Body of pancreas (tissue), 4 donors: ENCODE results near the gene LCN12.

Experiments used
- POLR2A ChIP-seq, 3 donors: fragments of 450-650 bp; IDR thresholded peaks; one replicate each; pipeline ENCODE4 v1.6.1; 2016; ENCODE audit warnings: antibody characterized with exemption in 3 of 3, mild to moderate bottlenecking in 2 of 3
- TF ChIP-seq, protein P1 (sequence below), 7 experiments: fragments of 450-650 bp in 4 of 7; fragments of 200-600 bp in 3 of 7; sonication (generic) in 3 of 7; IDR thresholded peaks; one replicate each; pipeline ENCODE4 v1.5.1; 2016 to 2019; ENCODE audit warnings: antibody characterized with exemption in 7 of 7

- TF ChIP-seq, protein P1, sequence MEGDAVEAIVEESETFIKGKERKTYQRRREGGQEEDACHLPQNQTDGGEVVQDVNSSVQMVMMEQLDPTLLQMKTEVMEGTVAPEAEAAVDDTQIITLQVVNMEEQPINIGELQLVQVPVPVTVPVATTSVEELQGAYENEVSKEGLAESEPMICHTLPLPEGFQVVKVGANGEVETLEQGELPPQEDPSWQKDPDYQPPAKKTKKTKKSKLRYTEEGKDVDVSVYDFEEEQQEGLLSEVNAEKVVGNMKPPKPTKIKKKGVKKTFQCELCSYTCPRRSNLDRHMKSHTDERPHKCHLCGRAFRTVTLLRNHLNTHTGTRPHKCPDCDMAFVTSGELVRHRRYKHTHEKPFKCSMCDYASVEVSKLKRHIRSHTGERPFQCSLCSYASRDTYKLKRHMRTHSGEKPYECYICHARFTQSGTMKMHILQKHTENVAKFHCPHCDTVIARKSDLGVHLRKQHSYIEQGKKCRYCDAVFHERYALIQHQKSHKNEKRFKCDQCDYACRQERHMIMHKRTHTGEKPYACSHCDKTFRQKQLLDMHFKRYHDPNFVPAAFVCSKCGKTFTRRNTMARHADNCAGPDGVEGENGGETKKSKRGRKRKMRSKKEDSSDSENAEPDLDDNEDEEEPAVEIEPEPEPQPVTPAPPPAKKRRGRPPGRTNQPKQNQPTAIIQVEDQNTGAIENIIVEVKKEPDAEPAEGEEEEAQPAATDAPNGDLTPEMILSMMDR (IDR thresholded peaks at IDR 0.05): no peak
- TF ChIP-seq POLR2A (IDR thresholded peaks at IDR 0.05): no peak
Observed at GRCh38 chr9:136939431-136939995, 12.6 kb upstream of the LCN12 start.
